Lung microvascular endothelial cell (primary cell): Measurements from ENCODE around the gene BORCS8. TPM values are rescaled to one million over a fixed set of nuclear protein-coding genes. Genes with fewer than 3 reads are reported as not detected.
"Not testable (repeated sequence)": the region's sequence is repeated elsewhere in the genome, so short reads cannot be mapped to it uniquely, and the experiment has no call there.

Experiments used
- DNase-seq, 2 donors: peaks; one replicate each; pipeline versions ENCODE4 v3.0.0 to v3.0.0-alpha.2; 2010; ENCODE audit warnings: low read depth in 2 of 2
- total RNA-seq: library from RNA; depleted of rRNA; stranded (reverse); fragments of >200 nt; gene quantifications from 2 replicates; pipeline ENCODE4 v1.2.1, GENCODE V29; 2014

The BORCS8 gene
- 15.0 and 18.5 TPM in 2 replicates for total RNA-seq

DNA sequence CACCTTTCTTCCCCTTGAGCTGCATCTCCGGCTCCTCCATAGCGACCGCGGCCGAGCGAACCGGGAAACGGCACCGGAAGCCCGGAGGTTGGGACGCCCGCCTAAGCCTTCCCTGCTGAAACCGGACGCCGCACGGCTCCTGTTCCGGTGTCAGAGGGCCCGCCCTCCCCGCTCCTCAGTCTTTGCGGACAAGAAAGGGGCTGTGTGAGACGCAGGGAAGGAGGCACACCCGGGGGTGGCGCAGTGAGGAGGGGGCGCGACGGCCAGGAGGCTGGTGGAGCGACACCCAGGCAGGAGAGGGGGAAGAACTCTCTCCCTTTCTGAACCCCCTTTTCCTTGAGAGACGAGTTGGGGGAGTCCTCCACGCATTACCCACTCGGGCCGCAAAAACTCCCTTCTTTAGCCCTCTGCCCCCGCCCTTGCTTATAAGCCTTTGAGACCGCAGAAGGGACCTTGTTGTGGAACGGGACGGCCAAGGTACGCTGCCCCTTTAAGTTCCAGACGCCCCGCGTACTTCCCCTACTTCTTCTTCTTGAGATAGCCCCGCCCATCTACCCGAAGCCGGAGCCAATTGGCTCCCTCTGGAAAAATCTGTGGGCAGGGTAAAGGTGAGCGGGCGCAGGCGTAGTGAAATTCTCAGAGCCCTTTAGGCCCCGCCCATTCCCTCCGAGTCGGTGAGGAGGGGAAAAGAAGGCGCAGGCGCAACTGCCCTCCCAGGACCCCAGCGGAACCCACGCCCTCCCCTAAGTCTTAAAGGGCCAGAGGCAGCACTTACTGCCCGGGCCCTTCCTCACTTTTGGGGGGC lies at the start of gene BORCS8, which contains the start of gene RFXANK:
TSS of gene BORCS8 (minus strand) at position 75 of the 805 bp plus-strand sequence. CDS start at position 40, 35 bp downstream.
TSS of gene RFXANK (plus strand) at position 181 of the 805 bp plus-strand sequence. CDS start 1,689 bp downstream, outside the sequence.
- DNase-seq: peak; percentile 97 to 99

DNA sequence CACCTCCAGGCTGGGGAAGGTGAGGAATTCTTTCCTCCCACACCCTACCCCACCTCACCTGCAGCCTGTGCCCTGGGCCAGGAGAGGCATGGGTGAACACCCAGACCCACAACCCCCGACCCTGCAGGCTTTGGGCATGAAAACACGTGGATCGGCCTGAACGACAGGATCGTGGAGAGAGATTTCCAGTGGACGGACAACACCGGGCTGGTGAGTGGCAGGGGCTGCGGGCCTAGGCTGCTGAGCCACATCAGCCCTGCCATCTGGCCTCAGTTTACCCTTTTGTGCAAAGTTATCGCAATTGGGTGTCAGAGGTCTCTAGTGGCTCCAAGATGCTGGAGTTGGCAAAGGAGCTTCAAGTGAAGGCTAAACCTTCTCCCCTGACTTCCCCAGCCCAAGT lies 48.5 kb upstream of the BORCS8 start:
- no peak for DNase-seq

DNA sequence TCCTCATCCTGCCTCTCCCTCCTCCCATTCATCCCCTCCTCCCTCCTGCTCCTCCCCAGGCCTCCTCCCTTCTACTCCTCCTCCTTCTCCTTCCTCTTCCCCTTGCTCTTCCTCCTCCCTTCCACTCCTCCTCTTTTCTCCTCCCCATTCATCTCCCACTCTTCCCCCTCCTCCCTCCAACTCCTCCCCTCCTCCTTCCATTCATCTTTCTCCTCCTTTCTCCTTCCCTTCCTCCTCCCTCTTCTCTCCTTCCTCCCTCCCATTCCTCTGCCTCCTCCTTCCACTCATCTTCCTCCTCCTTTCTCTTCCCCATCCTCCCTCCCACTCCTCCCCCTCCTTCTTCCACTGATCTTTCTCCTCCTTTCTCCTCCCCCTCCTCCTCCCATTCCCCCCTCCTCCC lies 47.7 kb upstream of the BORCS8 start:
- DNase-seq: no peak

DNA sequence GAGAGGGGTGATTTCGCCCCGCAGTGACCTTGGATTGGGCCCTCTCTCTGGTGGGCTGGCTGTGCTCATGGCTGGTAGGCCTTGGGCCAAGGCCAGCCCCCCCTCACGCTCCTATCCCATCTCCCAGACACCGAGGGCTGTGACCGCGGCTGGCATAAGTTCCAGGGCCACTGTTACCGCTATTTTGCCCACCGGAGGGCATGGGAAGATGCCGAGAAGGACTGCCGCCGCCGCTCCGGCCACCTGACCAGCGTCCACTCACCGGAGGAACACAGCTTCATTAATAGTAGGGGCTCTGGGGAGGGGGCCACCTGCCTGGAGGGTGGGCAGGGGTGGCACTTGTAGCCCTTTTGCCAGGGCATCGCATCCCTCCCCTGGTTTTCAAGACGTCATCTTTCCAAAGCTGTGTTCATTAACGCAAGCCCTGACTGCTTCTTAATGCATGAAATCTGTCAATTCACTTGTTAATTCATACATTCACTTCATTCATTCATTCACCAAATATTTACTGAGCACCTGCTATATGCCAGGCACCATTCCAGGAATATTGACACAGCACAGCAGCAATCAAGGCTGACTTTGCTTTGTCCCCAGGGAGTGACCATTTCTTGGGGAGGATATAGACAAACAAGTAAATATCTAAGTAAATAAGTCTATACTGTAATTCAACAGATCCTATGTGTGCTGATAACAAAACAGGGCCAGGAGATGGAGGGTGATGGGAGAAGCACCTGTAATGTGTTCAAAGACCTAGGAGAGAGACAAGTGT lies 46.4 kb upstream of the BORCS8 start:
- DNase-seq: no peak

DNA sequence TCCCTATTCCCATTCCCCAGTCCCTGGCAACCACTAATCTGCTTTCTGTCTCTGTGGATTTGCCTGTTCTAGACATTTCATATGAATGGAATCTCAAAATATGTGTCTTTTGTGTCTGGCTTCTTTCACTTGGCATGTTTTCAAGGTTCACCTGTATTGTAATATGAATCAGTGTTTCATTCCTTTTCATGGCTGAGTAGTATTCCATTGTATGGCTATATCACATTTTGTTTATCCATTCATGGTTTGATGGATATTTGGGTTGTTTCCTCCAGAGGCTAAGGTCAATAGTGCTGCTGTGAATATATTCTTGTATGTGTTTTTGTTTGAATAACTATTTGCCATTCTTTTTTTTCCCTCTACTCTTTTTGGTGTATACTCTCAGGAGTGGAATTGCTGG lies 44.2 kb upstream of the BORCS8 start:
- no peak for DNase-seq

DNA sequence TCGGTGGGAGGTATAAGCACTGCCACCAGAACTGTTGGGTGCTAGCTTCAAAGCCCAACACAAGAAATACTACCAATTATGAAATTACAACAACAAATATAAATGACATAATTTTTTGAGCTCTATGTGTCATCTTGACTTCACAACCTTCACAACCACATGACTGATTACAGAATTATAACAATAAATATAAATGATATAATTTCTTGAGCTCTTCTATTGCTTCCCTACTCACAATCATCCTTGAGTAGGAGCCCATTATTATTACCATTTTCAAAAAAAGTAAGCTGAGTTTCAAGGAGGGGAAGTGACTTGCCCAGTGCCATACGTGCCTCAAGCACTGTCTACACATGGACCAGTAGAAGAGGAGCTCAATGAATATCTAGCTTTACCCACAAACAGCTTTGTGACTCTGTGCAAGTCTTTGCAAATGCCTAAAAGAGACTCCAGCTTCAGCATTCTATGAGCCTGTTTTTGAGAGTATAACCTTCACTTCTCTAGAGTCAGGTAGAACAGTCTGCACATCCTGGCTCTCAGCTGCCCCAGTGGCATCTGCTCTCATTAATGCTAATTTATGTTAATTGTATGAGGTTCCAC lies 42.4 kb upstream of the BORCS8 start:
- DNase-seq: no peak

DNA sequence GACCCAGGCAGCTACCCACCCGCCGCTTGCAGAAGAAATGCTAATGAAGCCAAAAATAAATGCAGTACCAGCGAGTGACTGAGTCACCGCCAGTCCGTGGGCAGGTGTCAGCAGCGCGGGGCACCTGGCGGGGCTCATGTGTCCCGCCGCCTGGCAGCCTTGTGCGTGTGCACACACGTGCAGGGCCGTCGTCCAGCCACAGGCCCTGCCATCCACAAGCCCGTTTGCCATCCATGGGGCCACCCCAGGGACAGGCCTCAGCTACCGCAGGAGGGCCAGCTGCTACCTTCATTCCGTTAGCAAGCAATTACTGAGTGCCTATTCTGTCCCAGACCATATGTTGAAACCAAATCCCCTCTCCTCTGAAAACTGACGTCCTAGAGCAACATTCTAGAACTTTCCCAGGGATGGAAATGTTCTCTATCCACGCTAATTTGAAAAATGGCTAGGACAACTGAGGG lies 40.3 kb upstream of the BORCS8 start:
- no peak for DNase-seq

DNA sequence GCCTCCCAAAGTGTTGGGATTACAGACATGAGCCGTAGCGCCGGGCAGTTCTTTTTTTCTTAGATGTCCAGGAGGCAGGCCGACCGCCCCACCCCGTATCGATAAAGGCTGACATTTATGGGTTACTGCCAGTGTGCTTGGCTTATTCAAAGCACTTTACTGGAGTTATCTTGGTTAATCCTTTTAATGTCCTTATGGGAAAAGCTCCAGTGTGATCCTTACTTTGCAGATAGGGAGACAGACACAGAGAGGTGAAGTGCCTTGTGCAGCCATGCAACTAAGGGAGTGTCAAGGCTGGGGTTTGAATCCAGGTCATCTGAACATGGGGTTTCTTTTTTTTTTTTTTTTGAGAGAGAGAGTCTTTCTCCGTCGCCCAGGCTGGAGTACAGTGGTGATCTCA lies 39.0 kb upstream of the BORCS8 start:
- no peak for DNase-seq

DNA sequence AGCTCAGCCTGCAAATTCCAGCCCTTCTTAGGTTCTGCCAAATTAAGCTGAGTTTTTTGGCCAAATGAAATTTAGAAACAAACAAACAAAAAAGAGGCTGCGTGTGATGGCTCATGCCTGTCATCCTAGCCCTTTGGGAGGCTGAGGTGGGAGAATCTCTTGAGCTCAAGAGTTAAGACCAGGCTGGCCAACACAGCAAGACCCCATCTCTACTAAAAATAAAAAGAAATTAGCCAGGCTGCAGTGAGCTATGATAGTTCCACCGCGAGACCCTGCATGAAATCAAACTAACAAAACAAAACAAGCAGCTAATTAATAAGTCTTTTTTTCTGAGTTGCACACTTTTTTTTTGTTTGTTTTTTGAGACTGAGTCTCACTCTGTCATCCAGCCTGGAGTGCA lies 37.7 kb upstream of the BORCS8 start:
- DNase-seq: no peak

DNA sequence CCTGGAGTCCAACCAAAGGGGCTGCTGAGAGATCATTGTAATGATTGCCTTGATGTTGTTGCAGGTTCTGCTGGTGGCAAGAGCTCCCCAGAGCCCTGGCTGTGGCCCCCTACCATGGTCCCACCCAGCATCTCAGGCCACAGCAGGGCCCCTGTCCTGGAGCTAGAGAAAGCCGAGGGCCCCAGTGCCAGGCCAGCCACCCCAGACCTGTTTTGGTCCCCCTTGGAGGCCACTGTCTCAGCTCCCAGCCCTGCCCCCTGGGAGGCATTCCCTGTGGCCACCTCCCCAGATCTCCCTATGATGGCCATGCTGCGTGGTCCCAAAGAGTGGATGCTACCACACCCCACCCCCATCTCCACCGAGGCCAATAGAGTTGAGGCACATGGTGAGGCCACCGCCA lies 35.3 kb upstream of the BORCS8 start:
- DNase-seq: no peak

DNA sequence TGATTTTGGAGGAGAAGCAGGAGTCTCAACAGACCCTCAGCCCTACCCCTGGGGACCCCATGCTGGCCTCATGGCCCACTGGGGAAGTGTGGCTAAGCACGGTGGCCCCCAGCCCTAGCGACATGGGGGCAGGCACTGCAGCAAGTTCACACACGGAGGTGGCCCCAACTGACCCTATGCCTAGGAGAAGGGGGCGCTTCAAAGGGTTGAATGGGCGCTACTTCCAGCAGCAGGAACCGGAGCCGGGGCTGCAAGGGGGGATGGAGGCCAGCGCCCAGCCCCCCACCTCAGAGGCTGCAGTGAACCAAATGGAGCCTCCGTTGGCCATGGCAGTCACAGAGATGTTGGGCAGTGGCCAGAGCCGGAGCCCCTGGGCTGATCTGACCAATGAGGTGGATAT lies 34.7 kb upstream of the BORCS8 start:
- DNase-seq: no peak

DNA sequence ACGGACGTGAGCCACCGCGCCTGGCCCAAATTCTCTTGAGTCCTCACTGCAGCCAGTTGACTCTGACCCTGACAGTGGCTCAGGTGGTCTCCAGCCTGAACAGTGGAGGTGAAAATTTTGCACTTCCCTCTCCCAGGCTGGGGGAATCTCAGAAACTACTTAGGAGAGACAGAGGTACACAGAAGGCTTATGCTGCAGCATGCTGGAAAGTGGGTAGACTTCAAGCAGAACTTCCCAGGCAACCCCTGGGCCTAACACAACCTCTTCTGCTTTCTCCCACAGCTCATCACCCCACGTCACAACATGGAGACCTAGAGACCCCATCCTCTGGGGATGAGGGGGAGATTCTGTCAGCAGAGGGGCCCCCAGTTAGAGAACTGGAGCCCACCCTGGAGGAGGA lies 34.3 kb upstream of the BORCS8 start:
- DNase-seq: no peak

DNA sequence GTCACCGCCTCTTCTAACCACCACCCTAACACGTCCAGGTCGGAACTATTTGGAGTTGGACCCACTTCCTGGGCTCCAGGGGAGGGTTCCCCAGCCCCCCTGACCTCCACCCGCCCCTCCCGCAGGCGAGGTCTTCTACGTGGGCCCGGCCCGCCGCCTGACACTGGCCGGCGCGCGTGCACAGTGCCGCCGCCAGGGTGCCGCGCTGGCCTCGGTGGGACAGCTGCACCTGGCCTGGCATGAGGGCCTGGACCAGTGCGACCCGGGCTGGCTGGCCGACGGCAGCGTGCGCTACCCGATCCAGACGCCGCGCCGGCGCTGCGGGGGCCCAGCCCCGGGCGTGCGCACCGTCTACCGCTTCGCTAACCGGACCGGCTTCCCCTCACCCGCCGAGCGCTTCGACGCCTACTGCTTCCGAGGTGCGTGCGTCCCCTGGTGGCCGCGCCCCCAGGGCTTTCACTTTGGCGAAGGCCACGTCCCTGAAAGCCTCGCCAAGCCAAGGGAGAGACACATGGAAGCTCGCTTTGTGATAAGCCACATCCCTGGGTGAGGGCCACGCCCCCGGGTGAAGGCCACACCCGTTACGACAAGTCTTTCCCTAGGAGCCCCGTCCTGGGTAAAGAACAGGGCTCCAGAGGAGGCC lies 33.0 kb upstream of the BORCS8 start:
- peak; percentile 51 to 54 for DNase-seq

DNA sequence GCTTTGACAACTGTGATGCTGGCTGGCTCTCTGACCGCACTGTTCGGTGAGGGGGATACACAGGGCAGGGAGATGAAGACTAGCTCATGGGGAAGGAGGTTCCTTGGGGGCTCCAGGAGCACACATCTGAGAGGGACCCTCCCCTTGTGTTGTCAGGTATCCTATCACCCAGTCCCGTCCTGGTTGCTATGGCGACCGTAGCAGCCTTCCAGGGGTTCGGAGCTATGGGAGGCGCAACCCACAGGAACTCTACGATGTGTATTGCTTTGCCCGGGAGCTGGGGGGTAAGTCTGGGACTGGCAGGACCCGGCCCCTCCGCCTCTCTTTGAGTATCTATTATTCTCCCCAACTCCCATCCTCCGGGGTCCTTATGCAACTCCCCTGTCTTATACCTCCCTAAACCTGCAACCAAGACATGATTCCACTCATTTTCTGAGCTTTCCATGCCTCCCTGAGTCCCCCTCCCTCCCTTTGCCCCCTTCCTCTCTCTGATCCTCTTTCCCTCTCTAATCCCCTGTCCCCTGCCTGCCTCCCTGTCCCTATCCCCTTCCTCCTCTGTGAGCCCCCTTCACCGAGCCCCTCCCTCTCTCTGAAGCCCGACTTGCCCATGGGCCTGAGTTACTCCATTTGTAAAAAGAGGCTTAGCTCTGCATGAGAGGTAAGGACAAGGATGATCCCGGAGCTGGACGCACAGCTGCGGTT lies 32.3 kb upstream of the BORCS8 start:
- DNase-seq: no peak

DNA sequence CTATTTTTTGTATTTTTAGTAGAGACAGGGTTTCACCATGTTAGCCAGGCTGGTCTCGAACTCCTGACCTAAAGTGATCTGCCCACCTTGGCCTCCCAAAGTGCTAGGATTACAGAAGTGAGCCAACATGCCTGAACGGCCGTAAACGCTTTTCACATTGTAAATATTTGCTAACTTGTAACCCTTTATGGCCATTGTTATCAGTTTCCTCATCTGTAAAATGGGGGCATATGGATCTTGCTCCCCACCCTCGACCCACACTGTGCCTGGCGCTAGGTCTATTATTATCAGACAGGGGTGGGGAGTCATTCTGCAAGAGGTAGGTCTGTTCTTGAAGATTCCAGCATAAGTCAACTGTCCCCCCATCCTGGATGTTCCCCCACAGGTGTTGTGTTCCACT lies 31.7 kb upstream of the BORCS8 start:
- DNase-seq: no peak

DNA sequence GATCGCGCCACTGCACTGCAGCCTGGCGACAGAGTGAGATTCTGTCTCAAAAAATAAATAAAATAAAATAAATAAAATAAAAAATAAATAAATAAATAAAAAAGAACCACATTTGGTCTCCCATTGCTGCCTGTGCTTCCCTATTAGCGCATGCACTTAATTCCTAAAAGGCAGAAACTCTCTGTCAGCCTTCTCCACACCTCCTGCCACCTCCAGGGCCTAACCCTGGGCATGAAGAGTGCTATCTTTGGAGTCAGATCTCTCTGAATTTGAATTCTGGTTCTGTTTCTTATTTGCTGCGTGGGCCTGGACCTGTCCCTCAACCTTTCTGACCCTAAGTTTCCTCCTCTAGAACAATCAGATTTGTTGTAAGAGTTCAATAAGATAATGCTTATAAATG lies 31.1 kb upstream of the BORCS8 start:
- DNase-seq: no peak

DNA sequence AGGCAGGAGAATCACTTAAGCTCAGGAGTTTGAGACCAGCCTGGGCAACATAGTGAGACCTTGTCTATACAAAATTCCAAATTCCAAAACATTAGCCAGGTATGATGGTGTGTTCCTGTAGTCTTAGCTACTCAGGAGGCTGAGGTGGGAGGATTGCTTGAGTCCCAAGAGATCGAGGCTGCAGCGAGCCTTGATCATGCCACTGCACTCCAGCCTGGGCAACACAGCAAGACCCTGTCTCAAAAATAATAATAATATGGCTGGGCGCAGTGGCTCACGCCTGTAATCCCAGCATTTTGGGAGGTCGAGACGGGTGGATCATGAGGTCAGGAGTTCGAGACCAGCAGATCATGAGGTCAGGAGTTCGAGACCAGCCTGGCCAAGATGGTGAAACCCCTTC lies 29.0 kb upstream of the BORCS8 start:
- not testable (repeated sequence) for DNase-seq

DNA sequence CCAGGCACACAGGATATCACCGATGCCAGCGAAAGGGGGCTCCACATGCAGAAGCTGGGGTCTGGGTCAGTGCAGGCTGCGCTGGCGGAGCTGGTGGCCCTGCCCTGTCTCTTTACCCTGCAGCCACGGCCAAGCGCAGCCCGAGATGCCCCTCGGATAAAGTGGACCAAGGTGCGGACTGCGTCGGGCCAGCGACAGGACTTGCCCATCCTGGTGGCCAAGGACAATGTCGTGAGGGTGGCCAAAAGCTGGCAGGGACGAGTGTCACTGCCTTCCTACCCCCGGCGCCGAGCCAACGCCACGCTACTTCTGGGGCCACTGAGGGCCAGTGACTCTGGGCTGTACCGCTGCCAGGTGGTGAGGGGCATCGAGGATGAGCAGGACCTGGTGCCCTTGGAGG lies 27.0 kb upstream of the BORCS8 start:
- no peak for DNase-seq

DNA sequence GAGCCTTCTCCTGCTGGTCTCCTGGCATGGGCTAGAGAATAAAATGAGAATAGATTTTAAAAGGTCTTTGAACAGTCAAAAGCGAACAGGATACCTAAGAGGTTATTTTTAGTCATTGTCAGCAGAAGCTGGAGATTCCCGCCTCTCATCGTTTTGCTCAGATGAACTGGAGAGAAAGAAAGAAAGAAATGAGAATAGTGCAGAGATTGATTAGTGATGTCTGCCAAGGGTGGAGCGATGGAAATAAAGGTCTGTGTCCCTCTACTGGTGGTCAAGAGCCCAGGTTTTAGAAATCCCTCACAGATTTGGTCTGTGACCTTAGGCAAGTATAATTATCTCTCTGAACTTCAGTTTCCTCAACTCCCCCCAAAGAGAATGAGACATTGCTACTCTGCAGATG lies 25.1 kb upstream of the BORCS8 start:
- DNase-seq: peak; percentile 21 to 35

DNA sequence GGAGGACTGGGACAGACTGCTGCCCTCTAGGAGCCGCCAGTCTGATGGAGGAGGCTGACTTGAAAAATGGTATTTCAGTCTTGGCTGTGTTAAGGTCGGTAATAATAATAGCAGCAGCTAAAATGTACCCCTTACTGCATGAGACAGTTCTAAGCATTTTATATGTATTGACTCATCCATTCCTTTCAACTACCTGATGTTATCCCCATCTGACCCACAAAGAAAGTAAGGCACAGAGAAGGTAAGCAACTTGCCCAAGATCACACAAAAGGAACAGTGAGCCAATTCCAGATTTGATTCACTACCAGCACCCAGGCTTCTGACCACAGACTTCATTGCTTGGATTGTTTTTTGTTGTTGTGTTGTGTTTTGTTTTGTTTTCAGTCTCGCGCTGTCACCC lies 23.8 kb upstream of the BORCS8 start:
- no peak for DNase-seq

DNA sequence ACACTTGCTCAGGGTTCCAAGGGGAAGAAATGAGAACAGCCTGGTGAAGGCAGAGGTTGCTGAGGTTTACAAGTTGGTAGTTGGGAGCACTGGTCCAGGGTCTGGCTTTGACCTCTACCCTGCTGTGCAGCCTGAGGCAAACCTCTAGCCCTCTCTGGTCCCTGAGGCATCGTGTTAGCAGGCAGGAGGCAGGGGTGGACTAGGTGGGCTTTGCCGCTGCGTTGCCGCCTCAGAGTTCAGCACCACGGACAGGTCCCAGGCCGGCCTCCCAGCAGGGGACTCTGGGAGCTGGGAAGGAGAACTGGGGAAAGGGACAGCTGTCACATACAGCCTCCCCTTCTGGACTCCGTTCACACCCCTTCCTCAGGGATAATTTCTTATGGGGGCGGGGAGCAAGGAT lies 22.9 kb upstream of the BORCS8 start:
- peak; percentile 52 to 72 for DNase-seq
